ENCODE results near the gene EPB41L2.

GRCh38 chr6:131103901-131104300, 40.9 kb upstream of the EPB41L2 start:
- TF ChIP-seq CTCF (IDR thresholded peaks at IDR 0.05) (no peak), ZFX (IDR thresholded peaks at IDR 0.05; ENCODE audit: borderline replicate concordance) (no peak)
